CD4-positive, alpha-beta T cell treated with Interferon alpha-2 for 1 hour (primary cell): ENCODE results near the gene CMYA5.

Experiments
- DNase-seq, 2 donors: peaks; one replicate each; pipeline ENCODE4 v3.0.0-alpha.2; 2020 to 2022

CMYA5 gene

DNA sequence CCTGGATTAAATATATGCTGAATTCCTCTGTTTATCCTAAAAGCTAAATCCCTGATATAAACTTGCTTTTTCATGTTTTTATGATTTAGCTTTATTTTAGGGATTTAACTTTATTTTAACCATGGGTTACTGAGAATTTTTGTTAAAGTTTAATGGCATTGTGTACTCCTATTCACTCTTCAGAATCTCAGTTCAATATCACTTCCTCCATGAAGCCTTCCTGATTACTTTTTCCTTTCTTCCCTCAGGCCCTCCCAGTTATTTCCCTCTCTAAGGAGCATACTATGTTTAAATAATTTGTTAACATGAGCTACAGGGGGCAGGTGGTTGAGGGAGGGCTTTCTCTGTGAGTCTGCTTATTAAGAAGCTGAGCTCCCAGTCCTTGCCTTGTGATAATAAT is 151.5 kb downstream of the CMYA5 start:
- no peak for DNase-seq

DNA sequence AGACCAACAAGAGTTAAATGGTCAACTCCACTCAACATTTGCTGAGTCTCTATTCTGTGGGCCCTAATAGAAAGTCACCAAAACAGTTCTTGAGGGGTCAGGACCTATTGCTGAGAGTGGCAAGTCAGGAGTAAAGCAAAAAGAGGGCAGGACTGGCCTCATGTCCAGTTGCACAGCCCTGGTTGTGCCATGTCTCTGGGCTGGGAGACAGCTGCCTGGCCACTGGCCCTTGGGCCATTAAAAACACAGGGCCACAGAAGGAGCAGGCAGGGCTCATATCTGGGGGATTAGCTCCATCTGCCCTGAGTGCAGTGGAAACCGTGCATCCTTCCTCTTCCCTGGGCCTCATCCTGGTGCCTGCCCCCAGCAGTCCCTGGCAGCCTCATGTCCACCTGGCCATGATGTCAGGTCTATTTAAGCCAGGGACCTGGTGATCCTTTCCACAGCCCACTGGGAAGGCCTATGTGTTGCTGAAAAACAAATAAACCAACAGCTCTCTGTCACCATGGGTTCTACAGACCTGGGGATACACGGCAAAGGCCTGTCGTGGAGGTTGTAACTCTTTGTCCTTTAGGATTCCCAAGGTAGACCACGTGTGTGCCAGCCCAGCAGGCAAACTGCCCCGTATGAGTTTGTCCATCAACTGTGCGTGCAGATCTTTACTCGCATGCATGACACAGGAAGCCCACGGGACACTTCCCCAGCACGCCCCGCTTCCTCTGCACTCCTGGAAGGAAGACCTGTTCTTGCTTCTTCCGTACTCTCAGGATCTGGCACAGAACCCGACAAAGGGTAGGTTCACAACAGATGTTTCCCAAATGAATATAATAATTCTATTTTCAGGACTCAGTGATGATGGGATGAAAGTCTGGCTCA is 152.6 kb downstream of the CMYA5 start:
- no peak for DNase-seq

DNA sequence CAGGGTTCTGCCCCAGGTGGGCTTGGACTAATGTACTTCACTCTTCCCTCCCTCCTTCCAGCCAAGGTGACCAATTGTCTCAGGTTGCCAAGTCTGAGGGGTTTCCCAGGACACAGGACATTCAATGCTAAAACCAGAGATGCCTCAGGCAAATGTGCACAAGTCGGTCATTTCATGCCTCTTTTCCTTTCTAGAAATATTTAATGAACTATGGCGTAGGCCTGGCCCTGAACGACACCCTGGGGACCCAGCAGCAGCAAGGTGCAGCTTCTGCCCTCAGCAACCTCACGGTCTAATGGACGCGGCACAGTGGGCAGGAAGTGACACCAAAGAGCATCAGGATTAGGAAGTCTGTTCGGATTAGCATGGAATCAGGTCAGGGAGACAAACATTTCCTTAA is 153.4 kb downstream of the CMYA5 start:
- DNase-seq, result no peak

DNA sequence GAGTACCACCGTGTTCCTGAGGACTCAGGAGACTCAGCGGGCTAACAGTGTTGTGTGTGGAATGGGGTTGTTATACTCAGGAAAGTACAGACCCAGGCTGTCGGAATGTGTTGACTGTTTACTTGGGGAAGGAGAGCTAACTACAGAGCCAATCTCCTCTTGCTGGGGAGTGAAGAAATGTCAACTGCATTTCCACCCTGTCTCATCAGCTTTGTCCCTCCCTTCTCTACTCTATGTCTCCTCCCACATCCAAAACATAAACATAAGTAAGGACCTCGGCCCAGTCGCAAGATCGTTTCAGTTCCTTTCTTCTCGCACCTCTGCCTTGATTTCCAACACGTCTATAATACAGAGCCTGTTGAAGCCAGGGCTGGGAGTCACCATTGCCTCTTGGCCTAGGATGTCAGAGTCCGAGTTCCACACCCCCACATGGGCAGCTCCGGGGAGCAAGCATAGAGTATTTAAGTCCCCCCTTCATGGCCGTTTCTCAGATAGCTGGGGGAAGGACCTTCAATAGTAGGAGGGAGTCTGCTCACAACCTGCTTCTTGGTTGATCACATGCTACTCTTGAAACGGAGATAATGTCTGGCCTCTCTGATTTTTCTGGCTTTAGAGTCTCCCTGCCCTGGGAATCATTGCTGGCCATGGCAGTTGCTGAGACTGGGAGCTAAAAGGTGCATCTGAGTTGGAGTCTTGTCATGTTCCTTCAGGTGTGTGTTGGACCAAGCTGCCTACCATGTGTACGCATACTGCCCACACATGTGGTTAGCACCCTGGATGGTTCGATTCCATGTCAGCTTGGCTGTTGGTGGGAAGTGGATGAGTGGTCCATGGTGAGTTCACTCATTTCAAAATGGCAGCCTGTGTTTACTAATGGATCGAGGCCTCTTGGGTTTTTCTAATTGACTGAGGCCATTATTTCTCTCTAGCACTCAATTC is 154.1 kb downstream of the CMYA5 start:
- DNase-seq, result no peak

DNA sequence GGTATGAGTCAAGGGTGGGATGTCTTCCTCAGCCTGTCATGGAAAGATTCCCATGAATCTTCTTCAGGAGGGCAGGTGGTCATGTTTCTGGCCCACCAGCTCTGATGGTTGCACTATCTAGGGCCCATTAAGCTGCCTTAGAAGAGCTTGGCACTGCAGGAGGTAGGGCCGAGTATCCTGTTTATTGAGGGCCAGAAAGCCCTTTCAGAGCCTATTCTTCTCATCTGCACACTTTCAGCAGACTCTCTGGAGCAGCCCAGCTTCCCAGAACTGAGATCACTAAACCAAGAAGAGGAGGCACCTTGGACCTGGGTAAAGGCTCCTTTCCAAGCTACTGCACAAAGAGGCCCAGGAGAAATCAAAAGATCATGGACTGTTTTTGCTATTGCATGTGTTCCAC is 154.9 kb downstream of the CMYA5 start:
- DNase-seq, result no peak

DNA sequence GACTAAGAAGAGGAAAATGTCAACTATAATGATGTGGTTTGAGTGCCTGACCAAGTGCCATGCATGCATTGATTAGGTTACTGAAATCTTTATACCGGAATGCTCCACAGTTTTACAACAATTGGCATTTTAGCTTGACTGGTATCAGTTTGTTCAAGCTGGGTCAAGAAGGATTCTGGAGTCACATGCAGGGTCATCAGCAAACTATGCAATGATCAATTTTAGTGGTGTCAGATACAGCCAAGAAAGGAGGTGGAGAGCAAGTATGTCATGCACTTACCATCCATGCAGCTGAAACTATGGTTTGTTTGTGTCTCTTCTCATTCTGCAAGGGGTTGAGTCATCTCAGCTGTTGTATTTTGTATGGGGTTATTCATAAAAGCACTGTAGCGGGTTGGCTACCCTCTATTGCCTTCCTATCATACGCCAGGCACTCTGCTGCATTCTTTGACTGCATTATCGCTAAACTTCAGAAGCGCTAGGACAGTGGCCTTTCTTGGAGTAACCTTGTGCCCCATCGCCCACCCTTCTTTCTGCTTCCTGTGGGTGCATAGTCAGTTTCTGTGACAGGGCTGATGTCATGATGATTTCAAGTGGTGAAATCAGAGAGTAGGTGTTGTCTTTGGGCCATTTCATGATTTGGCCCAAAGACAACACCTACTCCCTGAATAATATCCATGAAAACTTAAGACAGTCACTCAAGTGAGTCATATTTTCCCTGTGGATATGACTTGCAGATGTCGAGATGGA is 156.0 kb downstream of the CMYA5 start:
- no peak for DNase-seq

DNA sequence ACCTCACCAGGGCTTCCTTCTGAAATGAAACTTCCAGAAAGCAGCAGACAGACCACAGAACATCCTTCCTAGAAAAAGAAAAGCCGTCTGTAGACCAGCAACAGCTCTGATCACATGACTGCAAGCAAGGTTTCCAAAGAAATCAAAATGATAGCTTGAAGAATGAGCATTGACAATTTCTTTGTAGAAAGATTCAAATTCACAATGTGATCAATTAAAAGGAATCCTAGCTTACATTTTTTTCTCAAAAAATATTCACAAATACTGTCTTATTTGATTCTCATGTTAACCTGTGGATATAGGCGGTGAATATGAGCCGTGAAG is 156.5 kb downstream of the CMYA5 start:
- DNase-seq, result no peak

DNA sequence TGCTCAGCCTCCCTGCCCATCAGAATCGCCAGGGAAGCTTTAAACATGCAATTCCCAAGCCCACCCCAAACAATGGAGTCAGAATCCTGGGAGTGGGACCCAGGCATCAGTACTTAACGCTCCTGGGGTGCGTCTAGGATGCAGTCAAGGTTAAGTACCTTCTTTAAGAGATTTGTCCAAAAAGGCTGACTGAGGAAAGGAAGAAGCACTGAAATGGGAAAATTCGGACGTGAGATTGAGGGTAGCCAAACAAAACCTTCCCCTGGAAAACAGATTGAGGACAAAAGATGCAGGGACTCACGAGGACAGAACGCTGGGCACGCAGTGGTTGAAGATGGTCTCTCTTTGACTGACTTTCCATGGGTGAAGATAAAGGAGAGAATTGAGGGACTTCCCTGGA is 157.9 kb downstream of the CMYA5 start:
- no peak for DNase-seq

DNA sequence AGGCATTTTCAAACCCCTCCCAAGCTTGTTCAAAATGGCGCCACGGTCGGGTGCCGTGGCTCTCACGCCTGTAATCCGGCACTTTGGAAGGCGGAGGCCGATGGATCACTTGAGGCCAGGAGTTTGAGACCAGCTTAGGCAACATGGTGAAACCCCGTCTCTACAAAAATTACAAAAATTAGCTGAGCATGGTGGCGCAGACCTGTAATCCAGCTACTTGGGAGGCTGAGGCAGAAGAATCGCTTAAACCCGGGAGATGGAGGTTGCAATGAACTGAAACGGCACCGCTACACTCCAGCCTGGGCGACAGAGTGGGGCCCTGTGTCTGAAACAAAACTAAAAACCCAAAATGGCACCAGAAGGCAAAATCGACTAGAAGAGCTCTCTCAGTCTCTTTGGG is 159.4 kb downstream of the CMYA5 start:
- no peak for DNase-seq
